PC-3 (cell line): Measurements from ENCODE around the gene RAB22A. TPM values are rescaled to one million over a fixed set of nuclear protein-coding genes. Genes with fewer than 3 reads are reported as not detected.

ENCODE experiments used
- ATAC-seq: fragments of 200-7000 bp; cut with Tn5 transposase; 2 replicates; pipeline ENCODE4 v1.9.1; 2020; ENCODE audit warnings: mild to moderate bottlenecking, moderate library complexity
- BruUV-seq: library from RNA; stranded (reverse); fragments of 400-500 nt; replicated peaks from 2 replicates; lab custom pipeline; 2021; lab: Mats Ljungman, UMichigan
- CTCF ChIA-PET: fragments of 300-600 bp; sonication (Branson Sonifier 250); formaldehyde crosslinking; loops from one replicate; lab custom pipeline; 2022; ENCODE audit warnings: antibody characterized with exemption; lab: Charles Lee
- POLR2A ChIA-PET: fragments of 300-600 bp; sonication (Branson Sonifier 250); formaldehyde crosslinking; loops from one replicate; lab custom pipeline; 2022; ENCODE audit warnings: antibody characterized with exemption; ENCODE audit not compliant: unreplicated experiment; lab: Charles Lee
- DNase-seq: peaks from one replicate; pipeline ENCODE4 v3.0.0-alpha.2; 2015
- H2AFZ ChIP-seq: fragments of 300-600 bp; sonication (generic); 2 replicates; pipeline ENCODE4 v1.6.0; 2016; ENCODE audit warnings: antibody characterized with exemption, low read length
- H3F3A ChIP-seq: fragments of 300-600 bp; sonication (generic); one replicate; pipeline ENCODE4 v1.6.0; 2017; ENCODE audit warnings: antibody characterized with exemption, low read length, control low read depth, mild to moderate bottlenecking; ENCODE audit not compliant: unreplicated experiment
- H3K27ac ChIP-seq: fragments of 300-600 bp; sonication (generic); 2 replicates; pipeline ENCODE4 v1.5.1; 2016; ENCODE audit warnings: mild to moderate bottlenecking, low read length
- H3K27me3 ChIP-seq: fragments of 300-600 bp; sonication (generic); 2 replicates; pipeline ENCODE4 v1.6.1; 2016; ENCODE audit warnings: low read length, mixed read lengths
- H3K36me3 ChIP-seq: fragments of 300-600 bp; sonication (generic); 2 replicates; pipeline ENCODE4 v1.6.1; 2016; ENCODE audit warnings: low read depth, mixed run types, low read length, mixed read lengths
- H3K4me1 ChIP-seq: fragments of 300-600 bp; sonication (generic); 2 replicates; pipeline ENCODE4 v1.5.1; 2016; ENCODE audit warnings: low read length; ENCODE audit not compliant: insufficient read depth
- H3K4me2 ChIP-seq: fragments of 300-600 bp; sonication (generic); 2 replicates; pipeline ENCODE4 v1.6.0; 2016; ENCODE audit warnings: low read length
- H3K4me3 ChIP-seq: fragments of 300-600 bp; sonication (generic); 2 replicates; pipeline ENCODE4 v1.5.1; 2016; ENCODE audit warnings: mild to moderate bottlenecking, low read length, mixed read lengths
- H3K79me2 ChIP-seq: fragments of 300-600 bp; sonication (generic); 2 replicates; pipeline ENCODE4 v1.6.1; 2017; ENCODE audit warnings: low read length, mixed read lengths
- H3K9ac ChIP-seq: fragments of 300-600 bp; sonication (generic); 2 replicates; pipeline ENCODE4 v1.6.0; 2016; ENCODE audit warnings: mild to moderate bottlenecking, low read length
- H3K9me2 ChIP-seq: fragments of 300-600 bp; sonication (generic); replicated peaks from 2 replicates; pipeline ENCODE4 v1.6.1; 2016; ENCODE audit warnings: mixed run types, low read length, mixed read lengths
- H3K9me3 ChIP-seq: fragments of 300-600 bp; sonication (generic); 2 replicates; pipeline ENCODE4 v1.6.1; 2016; ENCODE audit warnings: low read length, mixed read lengths
- H4K20me1 ChIP-seq: fragments of 300-600 bp; sonication (generic); 2 replicates; pipeline ENCODE4 v1.6.1; 2016; ENCODE audit warnings: low read length, mixed read lengths
- CTCF ChIP-seq: fragments of 300-600 bp; sonication (generic); conservative IDR thresholded peaks from 2 replicates; pipeline ENCODE4 v1.5.1; 2017; ENCODE audit warnings: antibody characterized with exemption, low read depth, mild to moderate bottlenecking, low read length
- EZH2 ChIP-seq: fragments of 300-600 bp; sonication (generic); IDR thresholded peaks from one replicate; pipeline ENCODE4 v1.6.1; 2017; ENCODE audit warnings: antibody characterized with exemption, mild to moderate bottlenecking, low read length; ENCODE audit not compliant: unreplicated experiment
- EZH2phosphoT487 ChIP-seq: fragments of 300-600 bp; sonication (generic); IDR thresholded peaks from 2 replicates; pipeline ENCODE4 v1.6.1; 2018; ENCODE audit warnings: mild to moderate bottlenecking, antibody characterized with exemption, low read length, borderline replicate concordance
- intact Hi-C: fragments of 100-400 bp; cut with micrococcal nuclease; formaldehyde crosslinking; loops from 2 replicates; pipeline ENCODE4 v1.9.0; 2023
- total RNA-seq: library from RNA; depleted of rRNA; stranded (reverse); fragments of >200 nt; gene quantifications from 2 replicates; pipeline ENCODE4 v1.2.3, GENCODE V29; 2014

RAB22A gene
- total RNA-seq, 1 experiment from 2014 or later: 47.4 TPM

GRCh38 chr20:58349570-58349969, 40.1 kb downstream of the RAB22A start:
- H3K9me2 ChIP-seq: no peaks in the 10 kb centered on the region
- DNase-seq: peak; percentile 94
- H3K9me3 ChIP-seq: no peaks in the 10 kb centered on the region
- peak overlapping the region; percentile 6 for H3K4me2 ChIP-seq
- no TSS peak for BruUV-seq
- no peak overlapping the region for H3K9ac ChIP-seq
- peaks cover 41% of the 10 kb centered on the region for H3K36me3 ChIP-seq
- peaks cover 26% of the 10 kb centered on the region for H3K4me1 ChIP-seq
- 0 out of 2 replicates have a peak overlapping the region, but pooled peaks have one; percentile 1 for H3K27ac ChIP-seq
- intact Hi-C loops: no loop called here
- H3F3A ChIP-seq: no peaks in the 10 kb centered on the region
- CTCF ChIA-PET: interaction anchor here (0.5 to 0.7 kb wide), 2 partner anchors 18 to 139 kb away, joined by 3 read pairs; no protein-coding TSS in a partner anchor
- ATAC-seq: peak; percentile 90
- POLR2A ChIA-PET: no interaction called here
- no peak for TF ChIP-seq EZH2
- 0 out of 2 replicates have a peak, but pooled peaks have one; percentile 25 for TF ChIP-seq CTCF
- no peak for TF ChIP-seq EZH2phosphoT487
- H3K79me2 ChIP-seq: peaks cover 10% of the 10 kb centered on the region; the same call in 1 of the 2 replicates
- no peaks in the 10 kb centered on the region for H4K20me1 ChIP-seq
- no peaks in the 10 kb centered on the region for H3K27me3 ChIP-seq
- no peak overlapping the region for H3K4me3 ChIP-seq
- H2AFZ ChIP-seq: no peak overlapping the region

- H3K27ac ChIP-seq: no peak overlapping the region
- TF ChIP-seq EZH2phosphoT487: no peak
- no peak for TF ChIP-seq CTCF
- no peak for TF ChIP-seq EZH2
- intact Hi-C loops: no loop called here
- ATAC-seq: no peak
- no peak for DNase-seq
- peaks cover 18% of the 10 kb centered on the region for H3K4me1 ChIP-seq
- peaks cover 40% of the 10 kb centered on the region for H3K36me3 ChIP-seq
- no TSS peak for BruUV-seq
- H3K79me2 ChIP-seq: no peaks in the 10 kb centered on the region
- no peak overlapping the region for H3K4me2 ChIP-seq
- H3K9ac ChIP-seq: no peak overlapping the region
- H4K20me1 ChIP-seq: no peaks in the 10 kb centered on the region
- no peaks in the 10 kb centered on the region for H3F3A ChIP-seq
- no peak overlapping the region for H2AFZ ChIP-seq
- no peaks in the 10 kb centered on the region for H3K9me3 ChIP-seq
- no peaks in the 10 kb centered on the region for H3K9me2 ChIP-seq
- H3K27me3 ChIP-seq: no peaks in the 10 kb centered on the region
- H3K4me3 ChIP-seq: no peak overlapping the region
- POLR2A ChIA-PET: no interaction called here
- CTCF ChIA-PET: no interaction called here
These were observed 43.0 kb downstream of the RAB22A start for GRCh38 chr20:58352468-58352867.

GRCh38 chr20:58359441-58359840, 49.9 kb downstream of the RAB22A start:
- DNase-seq (no peak), ATAC-seq (no peak)
- intact Hi-C loops: no loop called here
- Histone ChIP-seq H3K4me2 (no peak overlapping the region), H3K9me2 (no peaks in the 10 kb centered on the region), H3K9me3 (no peaks in the 10 kb centered on the region), H3K36me3 (peaks cover 62% of the 10 kb centered on the region), H2AFZ (no peak overlapping the region), H4K20me1 (no peaks in the 10 kb centered on the region), H3F3A (no peaks in the 10 kb centered on the region), H3K4me1 (peaks cover 6% of the 10 kb centered on the region; the same call in 1 of the 2 replicates), H3K27me3 (no peaks in the 10 kb centered on the region), H3K4me3 (no peak overlapping the region), H3K9ac (no peak overlapping the region), H3K27ac (no peak overlapping the region), H3K79me2 (no peaks in the 10 kb centered on the region)
- no TSS peak for BruUV-seq
- CTCF ChIA-PET: no interaction called here
- TF ChIP-seq EZH2: no peak
- no peak for TF ChIP-seq CTCF
- no peak for TF ChIP-seq EZH2phosphoT487
- POLR2A ChIA-PET: interaction anchor here (0.6 kb wide), 1 partner anchor 82 kb away, joined by 7 read pairs; no protein-coding TSS in a partner anchor
